GM12878 (cell line): ENCODE data around the gene TSHZ1.

Experiments
- ETV6 ChIP-seq, 2 experiments: fragments of 450-650 bp in 1 of 2; IDR thresholded peaks in 1 of 2; conservative IDR thresholded peaks in 1 of 2; 2 replicates each; pipeline ENCODE4 v1.6.1; 2014; ENCODE audit warnings: antibody characterized with exemption in 1 of 2, borderline replicate concordance in 1 of 2, low read depth in 1 of 2, mild to moderate bottlenecking in 1 of 2, moderate library complexity in 1 of 2
- EZH2 ChIP-seq: IDR thresholded peaks from 2 replicates; pipeline ENCODE4 v1.6.1; 2012; ENCODE audit warnings: low read depth, mild to moderate bottlenecking, control low read depth, inconsistent platforms, low read length, borderline replicate concordance; ENCODE audit not compliant: control insufficient read depth
- HDAC2 ChIP-seq: fragments of 200-600 bp; sonication (generic); IDR thresholded peaks from 2 replicates; pipeline ENCODE4 v1.6.1; 2017
- JUND ChIP-seq: IDR thresholded peaks from 2 replicates; pipeline ENCODE4 v1.6.1; 2012; ENCODE audit warnings: low read depth, mild to moderate bottlenecking, low read length, improper control_type of control experiment, moderate library complexity
- NFXL1 ChIP-seq: fragments of 450-650 bp; IDR thresholded peaks from 2 replicates; pipeline ENCODE4 v1.6.1; 2017; ENCODE audit warnings: antibody characterized with exemption, mild to moderate bottlenecking, borderline replicate concordance
- POLR2A ChIP-seq: IDR thresholded peaks from 2 replicates; pipeline ENCODE4 v1.6.1; 2011; ENCODE audit warnings: low read depth, mild to moderate bottlenecking, low read length
- POLR2AphosphoS2 ChIP-seq: IDR thresholded peaks from 2 replicates; pipeline ENCODE4 v1.6.1; 2011; ENCODE audit warnings: low read depth, mild to moderate bottlenecking, low read length, improper control_type of control experiment, moderate library complexity
- RCOR1 ChIP-seq: conservative IDR thresholded peaks from 2 replicates; pipeline ENCODE4 v1.6.1; 2012; ENCODE audit warnings: low read depth, low read length, improper control_type of control experiment
- RFX5 ChIP-seq: IDR thresholded peaks from 2 replicates; pipeline ENCODE4 v1.6.1; 2011; ENCODE audit warnings: low read depth, low read length, improper control_type of control experiment
- YY1 ChIP-seq: IDR thresholded peaks from 2 replicates; pipeline ENCODE4 v1.6.1; 2011; ENCODE audit warnings: low read depth, mild to moderate bottlenecking, low read length
- TF ChIP-seq, protein P1 (sequence below), 3 experiments: IDR thresholded peaks in 2 of 3; conservative IDR thresholded peaks in 1 of 3; 2 replicates each; pipeline ENCODE4 v1.5.1; 2011; ENCODE audit warnings: low read depth in 3 of 3, low read length in 3 of 3, mild to moderate bottlenecking in 3 of 3, control low read depth in 2 of 3, moderate library complexity in 2 of 3, inconsistent platforms in 1 of 3, mixed read lengths in 1 of 3; ENCODE audit not compliant: control insufficient read depth in 2 of 3, insufficient read depth in 1 of 3; ENCODE audit errors: extremely low read depth in 1 of 3
- TF ChIP-seq, protein P2 (sequence below): fragments of 450-650 bp; IDR thresholded peaks from 2 replicates; pipeline ENCODE4 v1.6.1; 2018; ENCODE audit warnings: mild to moderate bottlenecking, low read depth, moderate library complexity; ENCODE audit not compliant: partially characterized antibody

DNA sequence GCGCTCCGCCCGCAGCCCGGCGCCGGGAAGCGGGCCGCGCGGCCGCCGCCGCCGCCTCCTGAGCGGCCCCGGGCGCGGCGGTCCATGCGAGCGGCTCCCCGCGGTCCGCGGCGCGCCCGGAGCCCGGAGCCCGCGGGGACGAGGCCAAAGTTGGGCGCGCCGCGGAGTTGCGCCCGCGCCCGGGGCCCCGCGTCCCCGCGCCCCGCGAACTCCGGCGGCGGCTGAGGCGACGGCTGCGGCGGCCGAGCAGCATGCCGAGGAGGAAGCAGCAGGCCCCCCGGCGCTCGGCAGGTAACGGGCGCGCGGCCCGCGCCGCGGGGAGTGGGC lies 992 bp downstream of the TSHZ1 start:
- TF ChIP-seq EZH2 (no peak), YY1 (no peak), HDAC2 (no peak), RCOR1 (no peak), POLR2A (no peak), POLR2AphosphoS2 (no peak), ETV6 (conservative IDR thresholded peaks at IDR 0.05 in 1 of 2, IDR thresholded peaks at IDR 0.05 in 1 of 2; ENCODE audit: borderline replicate concordance in 1 of 2, low read depth in 1 of 2) (no peak), JUND (no peak), RFX5 (no peak), NFXL1 (no peak)
- TF ChIP-seq, protein P1, sequence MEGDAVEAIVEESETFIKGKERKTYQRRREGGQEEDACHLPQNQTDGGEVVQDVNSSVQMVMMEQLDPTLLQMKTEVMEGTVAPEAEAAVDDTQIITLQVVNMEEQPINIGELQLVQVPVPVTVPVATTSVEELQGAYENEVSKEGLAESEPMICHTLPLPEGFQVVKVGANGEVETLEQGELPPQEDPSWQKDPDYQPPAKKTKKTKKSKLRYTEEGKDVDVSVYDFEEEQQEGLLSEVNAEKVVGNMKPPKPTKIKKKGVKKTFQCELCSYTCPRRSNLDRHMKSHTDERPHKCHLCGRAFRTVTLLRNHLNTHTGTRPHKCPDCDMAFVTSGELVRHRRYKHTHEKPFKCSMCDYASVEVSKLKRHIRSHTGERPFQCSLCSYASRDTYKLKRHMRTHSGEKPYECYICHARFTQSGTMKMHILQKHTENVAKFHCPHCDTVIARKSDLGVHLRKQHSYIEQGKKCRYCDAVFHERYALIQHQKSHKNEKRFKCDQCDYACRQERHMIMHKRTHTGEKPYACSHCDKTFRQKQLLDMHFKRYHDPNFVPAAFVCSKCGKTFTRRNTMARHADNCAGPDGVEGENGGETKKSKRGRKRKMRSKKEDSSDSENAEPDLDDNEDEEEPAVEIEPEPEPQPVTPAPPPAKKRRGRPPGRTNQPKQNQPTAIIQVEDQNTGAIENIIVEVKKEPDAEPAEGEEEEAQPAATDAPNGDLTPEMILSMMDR (IDR thresholded peaks at IDR 0.05 in 2 of 3, conservative IDR thresholded peaks at IDR 0.05 in 1 of 3; ENCODE audit: control insufficient read depth in 2 of 3, extremely low read depth in 1 of 3, insufficient read depth in 1 of 3, low read depth in 3 of 3, low read length in 3 of 3) = no peak
- TF ChIP-seq, protein P2, sequence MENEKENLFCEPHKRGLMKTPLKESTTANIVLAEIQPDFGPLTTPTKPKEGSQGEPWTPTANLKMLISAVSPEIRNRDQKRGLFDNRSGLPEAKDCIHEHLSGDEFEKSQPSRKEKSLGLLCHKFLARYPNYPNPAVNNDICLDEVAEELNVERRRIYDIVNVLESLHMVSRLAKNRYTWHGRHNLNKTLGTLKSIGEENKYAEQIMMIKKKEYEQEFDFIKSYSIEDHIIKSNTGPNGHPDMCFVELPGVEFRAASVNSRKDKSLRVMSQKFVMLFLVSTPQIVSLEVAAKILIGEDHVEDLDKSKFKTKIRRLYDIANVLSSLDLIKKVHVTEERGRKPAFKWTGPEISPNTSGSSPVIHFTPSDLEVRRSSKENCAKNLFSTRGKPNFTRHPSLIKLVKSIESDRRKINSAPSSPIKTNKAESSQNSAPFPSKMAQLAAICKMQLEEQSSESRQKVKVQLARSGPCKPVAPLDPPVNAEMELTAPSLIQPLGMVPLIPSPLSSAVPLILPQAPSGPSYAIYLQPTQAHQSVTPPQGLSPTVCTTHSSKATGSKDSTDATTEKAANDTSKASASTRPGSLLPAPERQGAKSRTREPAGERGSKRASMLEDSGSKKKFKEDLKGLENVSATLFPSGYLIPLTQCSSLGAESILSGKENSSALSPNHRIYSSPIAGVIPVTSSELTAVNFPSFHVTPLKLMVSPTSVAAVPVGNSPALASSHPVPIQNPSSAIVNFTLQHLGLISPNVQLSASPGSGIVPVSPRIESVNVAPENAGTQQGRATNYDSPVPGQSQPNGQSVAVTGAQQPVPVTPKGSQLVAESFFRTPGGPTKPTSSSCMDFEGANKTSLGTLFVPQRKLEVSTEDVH = no peak
